IMR-90 (cell line): ENCODE measurements around the gene SPATS2L. TPM values are rescaled to one million over a fixed set of nuclear protein-coding genes. Genes with fewer than 3 reads are reported as not detected.
A peak's percentile ranks its signal among the peaks of the same experiment; 100 is the strongest.

Experiments
- ATAC-seq: fragments of 200-7000 bp; cut with Tn5 transposase; 2 replicates; pipeline ENCODE4 v1.9.1; 2020; ENCODE audit warnings: low read depth, mild to moderate bottlenecking, moderate library complexity
- BruUV-seq: library from RNA; stranded (reverse); fragments of 400-500 nt; replicated peaks from 2 replicates; lab custom pipeline; 2021; lab: Mats Ljungman, UMichigan
- CTCF ChIA-PET: fragments of 300-600 bp; formaldehyde crosslinking; extraction: SDS; loops from one replicate; lab custom pipeline; 2021; ENCODE audit warnings: antibody characterized with exemption; lab: Yijun Ruan, JAX
- POLR2A ChIA-PET: fragments of 300-600 bp; sonication (Branson Sonifier 250); formaldehyde crosslinking; loops from one replicate; lab custom pipeline; 2022; ENCODE audit warnings: antibody characterized with exemption; ENCODE audit not compliant: unreplicated experiment; lab: Charles Lee
- DNase-seq: peaks from one replicate; pipeline ENCODE4 v3.0.0; 2013
- H2AFZ ChIP-seq: replicated peaks from 2 replicates; pipeline ENCODE3; 2013; ENCODE audit warnings: low read length, mild to moderate bottlenecking; ENCODE audit not compliant: poor library complexity
- H2AK5ac ChIP-seq: 2 replicates; pipeline ENCODE4 v1.6.1; 2013; ENCODE audit warnings: low read depth, low read length, inconsistent platforms
- H2AK9ac ChIP-seq: replicated peaks from 2 replicates; pipeline ENCODE3; 2013; ENCODE audit warnings: mild to moderate bottlenecking, low read depth, low read length, moderate library complexity; ENCODE audit not compliant: poor library complexity
- H2BK120ac ChIP-seq: 2 replicates; pipeline ENCODE4 v1.6.1; 2013; ENCODE audit warnings: low read depth, low read length, inconsistent platforms
- H2BK15ac ChIP-seq: 3 replicates; pipeline ENCODE4 v1.6.1; 2013; ENCODE audit warnings: low read depth, low read length, inconsistent platforms
- H2BK20ac ChIP-seq: 2 replicates; pipeline ENCODE4 v1.6.1; 2013; ENCODE audit warnings: low read depth, mild to moderate bottlenecking, inconsistent platforms, low read length, moderate library complexity
- H2BK5ac ChIP-seq: 2 replicates; pipeline ENCODE4 v1.6.1; 2013; ENCODE audit warnings: mild to moderate bottlenecking, low read depth, low read length, inconsistent platforms; ENCODE audit not compliant: poor library complexity, severe bottlenecking
- H3K14ac ChIP-seq: replicated peaks from 2 replicates; pipeline ENCODE4 v1.6.1; 2013; ENCODE audit warnings: low read depth, low read length, inconsistent platforms
- H3K18ac ChIP-seq: 2 replicates; pipeline ENCODE4 v1.6.1; 2013; ENCODE audit warnings: low read depth, low read length, control low read depth
- H3K23ac ChIP-seq: 2 replicates; pipeline ENCODE4 v1.6.1; 2013; ENCODE audit warnings: low read depth, low read length, inconsistent platforms
- H3K27ac ChIP-seq: 2 replicates; pipeline ENCODE4 v1.5.1; 2013; ENCODE audit warnings: mild to moderate bottlenecking, control low read depth, low read length; ENCODE audit not compliant: insufficient read depth
- H3K27me3 ChIP-seq: 2 replicates; pipeline ENCODE4 v1.6.1; 2013; ENCODE audit warnings: low read length; ENCODE audit not compliant: control insufficient read depth, insufficient read depth
- H3K36me3 ChIP-seq: 2 replicates; pipeline ENCODE4 v1.6.1; 2013; ENCODE audit warnings: low read length, mixed read lengths; ENCODE audit not compliant: control insufficient read depth, insufficient read depth
- H3K4ac ChIP-seq: 2 replicates; pipeline ENCODE4 v1.6.1; 2013; ENCODE audit warnings: low read depth, low read length, inconsistent platforms
- H3K4me1 ChIP-seq: 2 replicates; pipeline ENCODE4 v1.6.1; 2013; ENCODE audit warnings: low read length, mixed read lengths; ENCODE audit not compliant: control insufficient read depth, insufficient read depth
- H3K4me2 ChIP-seq: 2 replicates; pipeline ENCODE4 v1.6.1; 2013; ENCODE audit warnings: low read depth, mild to moderate bottlenecking, control low read depth, low read length, moderate library complexity
- H3K4me3 ChIP-seq: 2 replicates; pipeline ENCODE4 v1.5.1; 2013; ENCODE audit warnings: low read depth, mild to moderate bottlenecking, control low read depth, low read length, moderate library complexity; ENCODE audit not compliant: insufficient read depth
- H3K56ac ChIP-seq: 2 replicates; pipeline ENCODE4 v1.6.1; 2013; ENCODE audit warnings: low read length, inconsistent platforms; ENCODE audit not compliant: insufficient read depth; ENCODE audit errors: extremely low read depth
- H3K79me1 ChIP-seq, 2 experiments: 2 replicates each; pipeline ENCODE4 v1.6.1; 2013; ENCODE audit warnings: low read length in 2 of 2, inconsistent platforms in 1 of 2, low read depth in 1 of 2
- H3K9ac ChIP-seq: 2 replicates; pipeline ENCODE4 v1.6.1; 2013; ENCODE audit warnings: low read depth, low read length, control low read depth
- H3K9me1 ChIP-seq: 2 replicates; pipeline ENCODE4 v1.6.1; 2013; ENCODE audit warnings: low read length, inconsistent platforms; ENCODE audit not compliant: insufficient read depth
- H3K9me3 ChIP-seq: 2 replicates; pipeline ENCODE4 v1.6.1; 2013; ENCODE audit warnings: low read length; ENCODE audit not compliant: control insufficient read depth, insufficient read depth
- H4K20me1 ChIP-seq: 2 replicates; pipeline ENCODE4 v1.6.1; 2013; ENCODE audit warnings: low read length, inconsistent platforms; ENCODE audit not compliant: insufficient read depth
- H4K5ac ChIP-seq: 2 replicates; pipeline ENCODE4 v1.6.1; 2013; ENCODE audit warnings: mild to moderate bottlenecking, low read depth, low read length, control low read depth
- H4K8ac ChIP-seq, 2 experiments: 2 replicates each; pipeline ENCODE4 v1.6.1; 2013; ENCODE audit warnings: low read depth in 2 of 2, low read length in 2 of 2, control low read depth in 1 of 2, inconsistent platforms in 1 of 2
- H4K91ac ChIP-seq: 2 replicates; pipeline ENCODE4 v1.6.1; 2013; ENCODE audit warnings: low read depth, low read length, inconsistent platforms; ENCODE audit not compliant: insufficient read depth
- BHLHE40 ChIP-seq: fragments of 150-350 bp; IDR thresholded peaks from 2 replicates; pipeline ENCODE4 v1.6.1; 2016; ENCODE audit warnings: mild to moderate bottlenecking, low read depth, low read length
- CEBPB ChIP-seq: IDR thresholded peaks from 2 replicates; pipeline ENCODE4 v1.6.1; 2012; ENCODE audit warnings: low read depth, low read length, improper control_type of control experiment
- FOS ChIP-seq: fragments of 150-350 bp; IDR thresholded peaks from 2 replicates; pipeline ENCODE4 v1.6.1; 2016; ENCODE audit warnings: low read depth, low read length
- WGBS, 2 experiments: methylation state at CpG; one replicate each; pipeline versions ENCODE4 v1.1.5 to v1.1.7; 2013; ENCODE audit warnings: missing lambda C conversion rate in 2 of 2; ENCODE audit not compliant: insufficient read length in 1 of 2; ENCODE audit errors: extremely low coverage in 2 of 2; 5-methylcytosine and 5-hydroxymethylcytosine counted together
- dilution Hi-C: fragments of 300-500 bp; cut with HindIII; formaldehyde crosslinking; loops from one replicate; pipeline ENCODE4 v1.14.3; 2018; ENCODE audit warnings: low sequenced_read_pairs; ENCODE audit not compliant: unreplicated experiment
- in situ Hi-C: fragments of 300-500 bp; cut with MboI; formaldehyde crosslinking; loops from 3 replicates; pipeline ENCODE4 v1.14.3; 2019; ENCODE audit warnings: low sequenced_read_pairs, inconsistent platforms, mixed read lengths
- intact Hi-C: fragments of 100-400 bp; cut with micrococcal nuclease; formaldehyde crosslinking; loops from 2 replicates; pipeline ENCODE4 v1.10.0; 2022
- polyA plus RNA-seq, 3 experiments: library from polyadenylated mRNA; depleted of rRNA; stranded (reverse); fragments of >200 nt; gene quantifications; 2 replicates each; pipeline ENCODE4 v1.2.3, GENCODE V29; 2012; ENCODE audit warnings: low replicate concordance in 1 of 3
- total RNA-seq: library from RNA; depleted of rRNA; stranded (reverse); fragments of >200 nt; gene quantifications from 2 replicates; pipeline ENCODE4 v1.2.3, GENCODE V29; 2012
- TF ChIP-seq, protein P1 (sequence below): fragments of 150-350 bp; IDR thresholded peaks from 2 replicates; pipeline ENCODE4 v1.6.1; 2017; ENCODE audit warnings: mild to moderate bottlenecking, antibody characterized with exemption, low read length, low read depth

Gene SPATS2L
- total and polyA plus RNA-seq, 2 of the 4 experiments (the other 2 are of a cell fraction) = 118 to 155 TPM

- Histone ChIP-seq H4K8ac (peak overlapping the region in 1 of 2 experiments; percentile 20; a peak in 1 of 4 replicates), H4K91ac (peak overlapping the region; percentile 26; the same call in 1 of the 2 replicates), H4K5ac (no peak overlapping the region), H3K23ac (peak overlapping the region; percentile 26; the same call in 1 of the 2 replicates), H2AFZ (peak overlapping the region; percentile 38), H3K9me1 (peaks cover 24% of the 10 kb centered on the region), H3K14ac (no peak overlapping the region), H4K20me1 (peaks cover 12% of the 10 kb centered on the region), H2AK9ac (no peak overlapping the region), H3K9ac (no peak overlapping the region), H2AK5ac (peak overlapping the region; percentile 16; the same call in 1 of the 2 replicates), H2BK20ac (no peak overlapping the region), H3K79me1 (peaks cover 19 to 63% of the 10 kb centered on the region in 2 experiments), H3K56ac (no peak overlapping the region), H2BK5ac (peak overlapping the region; percentile 29), H3K4ac (peak overlapping the region; percentile 14; the same call in 1 of the 2 replicates), H3K9me3 (no peaks in the 10 kb centered on the region), H3K36me3 (peaks cover 32% of the 10 kb centered on the region), H3K27me3 (no peaks in the 10 kb centered on the region), H3K4me3 (no peak overlapping the region), H3K4me2 (peak overlapping the region; percentile 22; the same call in 1 of the 2 replicates), H3K18ac (0 out of 2 replicates have a peak overlapping the region, but pooled peaks have one; percentile 1), H2BK15ac (0 out of 3 replicates have a peak overlapping the region, but pooled peaks have one; percentile 1), H2BK120ac (peak overlapping the region; percentile 13; the same call in 1 of the 2 replicates), H3K27ac (no peak overlapping the region), H3K4me1 (peaks cover 10% of the 10 kb centered on the region)
- DNase-seq (peak; percentile 71), ATAC-seq (peak; percentile 86)
- dilution Hi-C loops = no loop called here
- CTCF ChIA-PET = no interaction called here
- no TSS peak for BruUV-seq
- WGBS, 2 experiments = 50% methylated on average over 2 of the region's 4 CpGs; no CpG with 5 or more reads in 1 of the 2 experiments
- POLR2A ChIA-PET = no interaction called here
- TF ChIP-seq, protein P1, sequence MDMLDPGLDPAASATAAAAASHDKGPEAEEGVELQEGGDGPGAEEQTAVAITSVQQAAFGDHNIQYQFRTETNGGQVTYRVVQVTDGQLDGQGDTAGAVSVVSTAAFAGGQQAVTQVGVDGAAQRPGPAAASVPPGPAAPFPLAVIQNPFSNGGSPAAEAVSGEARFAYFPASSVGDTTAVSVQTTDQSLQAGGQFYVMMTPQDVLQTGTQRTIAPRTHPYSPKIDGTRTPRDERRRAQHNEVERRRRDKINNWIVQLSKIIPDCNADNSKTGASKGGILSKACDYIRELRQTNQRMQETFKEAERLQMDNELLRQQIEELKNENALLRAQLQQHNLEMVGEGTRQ = no peak
- TF ChIP-seq FOS (peak; percentile 39; the same call in 1 of the 2 replicates), CEBPB (peak; percentile 23; the same call in 1 of the 2 replicates), BHLHE40 (peak; percentile 43; the same call in 1 of the 2 replicates)
- in situ Hi-C loops = no loop called here
- intact Hi-C loops = no loop called here
Measured at GRCh38 chr2:200454927-200455801, 148.7 kb downstream of the SPATS2L start.
